Measurements from ENCODE around the gene PAM.

PAM gene

GRCh38 chr5:102863764-102864560 is 108.9 kb downstream of the PAM start:
- no peak for DNase-seq

GRCh38 chr5:102865171-102865509 is 110.0 kb downstream of the PAM start:
- no peak for DNase-seq

- peak; percentile 8 for DNase-seq
Measured at GRCh38 chr5:102865510-102866236, 110.6 kb downstream of the PAM start.

- DNase-seq: peak; percentile 30
Measured at GRCh38 chr5:102866237-102866600, 111.1 kb downstream of the PAM start.

GRCh38 chr5:102867992-102868662 is 113.0 kb downstream of the PAM start:
- no peak for DNase-seq

GRCh38 chr5:102869230-102869629 is 114.1 kb downstream of the PAM start:
- no peak for DNase-seq

GRCh38 chr5:102873379-102873932 is 118.4 kb downstream of the PAM start:
- peak; percentile 3 for DNase-seq

- DNase-seq: no peak
Measured at GRCh38 chr5:102874054-102874453, 118.9 kb downstream of the PAM start.

GRCh38 chr5:102875721-102876123 is 120.6 kb downstream of the PAM start:
- DNase-seq: no peak

- no peak for DNase-seq
Measured at GRCh38 chr5:102876610-102877009, 121.5 kb downstream of the PAM start.

GRCh38 chr5:102879741-102880140 is 124.6 kb downstream of the PAM start:
- DNase-seq: no peak

- no peak for DNase-seq
Measured at GRCh38 chr5:102886586-102886985, 131.5 kb downstream of the PAM start.

GRCh38 chr5:102888483-102888882 is 133.4 kb downstream of the PAM start:
- no peak for DNase-seq

GRCh38 chr5:102889033-102889432 is 133.9 kb downstream of the PAM start:
- DNase-seq: no peak

GRCh38 chr5:102890133-102890532 is 135.0 kb downstream of the PAM start:
- DNase-seq: no peak

- no peak for DNase-seq
Measured at GRCh38 chr5:102891175-102891574, 136.1 kb downstream of the PAM start.

GRCh38 chr5:102893942-102894341 is 138.8 kb downstream of the PAM start:
- DNase-seq: no peak

GRCh38 chr5:102895234-102895633 is 140.1 kb downstream of the PAM start:
- no peak for DNase-seq

GRCh38 chr5:102895976-102896375 is 140.9 kb downstream of the PAM start:
- no peak for DNase-seq

GRCh38 chr5:102901424-102902134 is 146.5 kb downstream of the PAM start:
- DNase-seq: peak; percentile 77

GRCh38 chr5:102902135-102902448 is 147.0 kb downstream of the PAM start:
- DNase-seq: no peak

- no peak for DNase-seq
Measured at GRCh38 chr5:102902647-102903046, 147.5 kb downstream of the PAM start.
